GM18909 (cell line): Measurements from ENCODE around the gene RPS27.
"Not testable (repeated sequence)": the region's sequence is repeated elsewhere in the genome, so short reads cannot be mapped to it uniquely, and the experiment has no call there.

Source experiments
- ATAC-seq: cut with Tn5 transposase; IDR thresholded peaks from one replicate; pipeline ENCODE4 v1.9.1; 2021; ENCODE audit warnings: mild to moderate bottlenecking; ENCODE audit not compliant: unreplicated experiment, poor library complexity

Gene RPS27

GRCh38 chr1:153984123-153984894, 6.3 kb upstream of the RPS27 start:
- no peak for ATAC-seq

DNA sequence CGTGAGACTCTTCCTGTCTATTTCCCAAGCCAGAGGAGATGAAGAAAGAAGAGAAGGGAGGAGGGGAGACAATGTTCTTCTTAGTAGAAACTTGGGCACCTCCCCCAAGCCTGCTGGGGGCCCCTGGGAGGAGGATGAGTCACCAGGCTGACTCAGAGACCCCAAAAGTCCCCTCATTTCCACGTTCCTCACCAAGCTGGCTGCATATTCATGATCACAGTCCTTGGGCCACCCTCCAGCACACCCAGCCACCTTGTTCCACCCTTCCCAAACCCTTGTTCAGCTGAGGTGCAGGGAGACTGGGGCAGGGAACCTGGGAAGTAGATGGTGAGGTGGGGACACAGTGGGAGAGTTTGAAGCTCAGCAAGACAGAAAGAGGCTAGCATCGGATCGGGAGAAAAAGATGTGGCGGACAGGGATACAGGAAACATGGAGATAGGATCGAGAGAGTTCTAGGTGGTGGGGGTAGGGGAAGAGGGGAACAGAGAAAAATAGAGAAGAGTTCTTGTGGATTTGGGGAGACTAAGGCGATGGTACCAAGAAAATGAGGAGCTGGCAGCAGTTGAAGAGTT, 5.1 kb upstream of the RPS27 start:
- ATAC-seq, result no peak

DNA sequence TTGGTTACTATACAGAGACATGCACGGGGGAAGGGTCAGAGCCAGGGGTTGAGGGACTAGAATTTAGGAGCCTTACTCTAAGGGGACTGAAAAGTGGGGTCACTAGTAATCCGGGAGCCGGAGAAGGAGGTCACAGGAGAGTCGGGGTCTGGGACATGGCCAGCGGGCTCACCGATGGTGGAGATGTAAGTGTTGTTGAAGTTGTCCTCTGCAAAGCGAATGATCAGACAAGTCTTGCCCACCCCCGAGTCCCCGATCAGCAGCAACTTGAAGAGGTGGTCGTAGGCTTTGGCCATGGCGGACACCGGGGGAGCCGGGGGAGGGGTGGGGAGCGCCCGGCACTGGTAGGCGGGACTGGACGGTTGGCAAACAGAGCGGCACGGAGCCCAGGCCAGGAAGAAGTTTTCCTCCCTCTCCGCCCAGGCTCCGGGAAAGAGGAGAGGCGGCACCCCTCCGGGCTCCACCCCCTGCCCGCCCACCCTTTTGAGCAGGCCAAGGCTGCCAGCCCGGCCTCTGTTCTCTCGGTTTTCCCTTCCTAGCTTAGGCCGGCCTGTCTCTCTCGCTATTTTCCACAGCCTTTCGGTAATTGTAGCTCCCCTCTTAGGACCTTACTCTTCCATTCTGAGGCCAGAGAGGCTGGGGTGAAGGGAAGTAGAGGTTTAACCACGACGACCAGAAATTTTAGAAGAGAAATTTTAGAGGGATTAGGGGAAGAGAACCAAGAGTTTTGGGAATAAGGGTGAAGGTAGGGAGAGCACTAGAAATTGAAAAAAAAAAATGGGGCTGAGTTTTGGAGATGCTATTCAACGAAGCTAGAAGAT, 4.4 kb upstream of the RPS27 start, which contains the start of gene RAB13:
RAB13 (minus strand) TSS at position 399 of the 821 bp plus-strand sequence; CDS start at position 296, 103 bp downstream.
- no peak for ATAC-seq

GRCh38 chr1:153987621-153988020, 2.9 kb upstream of the RPS27 start:
- no peak for ATAC-seq

DNA sequence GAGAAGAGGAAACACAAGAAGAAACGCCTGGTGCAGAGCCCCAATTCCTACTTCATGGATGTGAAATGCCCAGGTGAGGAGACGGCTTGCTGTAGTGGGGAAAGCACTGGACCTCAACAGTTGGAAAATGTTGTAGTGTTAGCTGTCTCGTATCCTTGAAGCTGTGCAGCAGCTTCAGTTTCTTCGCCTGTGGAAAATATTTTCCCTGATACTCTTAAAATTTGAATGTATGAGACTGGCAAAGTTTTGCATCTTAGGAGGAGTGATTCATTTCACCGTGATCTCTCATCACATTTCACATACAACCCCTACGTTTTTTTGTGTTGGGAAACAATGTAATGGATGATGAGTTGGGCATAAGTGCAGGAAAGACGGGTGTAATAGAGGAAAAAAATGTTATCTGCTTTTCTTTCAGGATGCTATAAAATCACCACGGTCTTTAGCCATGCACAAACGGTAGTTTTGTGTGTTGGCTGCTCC, 629 bp downstream of the RPS27 start:
- no peak for ATAC-seq

DNA sequence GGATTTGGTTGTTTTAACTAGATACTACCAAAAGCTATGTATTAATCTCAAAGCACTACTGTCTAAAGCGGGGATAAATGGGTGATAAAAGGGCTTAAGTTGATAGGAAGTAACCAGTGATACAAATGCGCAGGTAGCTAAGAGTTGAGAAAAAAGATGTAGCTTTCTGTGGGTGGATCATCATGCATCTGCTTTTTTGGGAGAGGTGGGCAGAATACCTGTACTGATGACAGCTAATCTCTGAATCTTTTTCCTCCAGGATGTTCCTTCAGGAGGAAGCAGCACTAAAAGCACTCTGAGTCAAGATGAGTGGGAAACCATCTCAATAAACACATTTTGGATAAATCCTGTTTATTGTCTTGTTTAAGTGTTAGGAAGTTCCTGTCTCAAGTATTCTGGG, 1.2 kb downstream of the RPS27 start:
- ATAC-seq, result no peak

GRCh38 chr1:153995202-153995601, 4.6 kb downstream of the RPS27 start:
- no peak for ATAC-seq

GRCh38 chr1:153995640-153996039, 5.1 kb downstream of the RPS27 start:
- no peak for ATAC-seq

- not testable (repeated sequence) for ATAC-seq
These were observed 6.3 kb downstream of the RPS27 start for GRCh38 chr1:153996882-153997281.

DNA sequence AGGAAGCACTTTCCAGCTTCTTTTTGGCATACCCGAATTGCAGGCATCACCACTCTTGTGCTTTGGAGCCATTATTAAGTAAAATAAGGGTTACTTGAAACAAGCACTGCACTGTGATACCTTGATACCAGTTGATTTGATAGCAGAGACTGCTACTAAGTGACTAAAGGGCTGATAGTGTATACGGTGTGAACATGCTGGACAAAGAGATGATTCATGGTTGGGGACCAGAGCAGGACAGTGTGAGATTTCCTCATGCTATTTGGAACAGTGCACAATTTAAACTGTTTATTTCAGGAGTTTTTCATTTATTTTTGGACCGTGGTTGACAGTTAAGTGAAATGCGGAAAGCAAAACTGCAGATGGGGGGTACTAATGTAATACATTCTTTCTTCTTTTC, 9.9 kb downstream of the RPS27 start:
- no peak for ATAC-seq

- ATAC-seq, result no peak
These were observed 15.6 kb downstream of the RPS27 start for GRCh38 chr1:154006136-154006535.

DNA sequence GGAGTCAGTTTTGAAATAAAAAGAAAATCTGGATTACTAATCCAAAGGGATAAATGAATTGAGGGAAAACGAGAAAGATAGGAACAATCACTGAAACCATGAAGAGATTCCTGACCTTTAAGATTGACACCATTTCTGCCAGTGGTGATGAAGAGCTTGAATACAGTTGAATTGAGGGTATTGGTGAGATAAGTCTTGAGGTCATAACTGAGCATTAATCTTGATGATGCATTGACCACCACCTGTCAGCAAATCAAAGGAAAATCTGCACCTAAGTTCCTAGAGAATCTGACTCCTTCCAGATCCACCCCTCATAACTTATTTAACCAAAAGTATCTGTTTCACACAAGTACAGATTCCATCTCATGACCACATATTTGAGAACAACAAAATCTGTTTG, 21.6 kb downstream of the RPS27 start:
- ATAC-seq, result no peak

DNA sequence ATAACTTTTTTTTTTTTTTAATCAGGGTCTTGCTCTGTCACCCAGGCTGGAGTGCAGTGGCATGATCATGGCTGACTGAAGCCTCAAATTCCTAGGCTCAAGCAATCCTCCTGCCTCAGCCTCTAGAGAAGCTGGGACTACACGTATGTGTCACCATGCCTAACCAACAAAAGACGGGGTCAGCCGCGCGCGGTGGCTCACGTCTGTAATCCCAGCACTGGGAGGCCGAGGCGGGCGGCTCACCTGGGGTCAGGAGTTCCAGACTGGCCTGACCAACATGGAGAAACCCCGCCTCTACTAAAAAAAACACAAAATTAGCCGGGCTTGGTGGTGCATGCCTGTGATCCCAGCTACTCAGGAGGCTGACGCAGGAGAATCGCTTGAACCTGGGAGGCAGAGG, 22.0 kb downstream of the RPS27 start:
- ATAC-seq, result not testable (repeated sequence)

- ATAC-seq, result no peak
These were observed 23.8 kb downstream of the RPS27 start for GRCh38 chr1:154014154-154014907.

- ATAC-seq, result no peak
These were observed 28.7 kb downstream of the RPS27 start for GRCh38 chr1:154019269-154019668.

GRCh38 chr1:154019940-154020339, 29.4 kb downstream of the RPS27 start:
- no peak for ATAC-seq

GRCh38 chr1:154033697-154034096, 43.1 kb downstream of the RPS27 start:
- ATAC-seq, result not testable (repeated sequence)
